ENCODE measurements around the gene IWS1. TPM values are rescaled to one million over a fixed set of nuclear protein-coding genes. Genes with fewer than 3 reads are reported as not detected.
A peak's percentile ranks its signal among the peaks of the same experiment; 100 is the strongest.
"Not testable (repeated sequence)": the region's sequence is repeated elsewhere in the genome, so short reads cannot be mapped to it uniquely, and the experiment has no call there.

IWS1 gene
- total RNA-seq, 2 donors from 2014 or later: 42.9 to 60.5 TPM

GRCh38 chr2:127564429-127565260 lies 38.4 kb upstream of the IWS1 start:
- H3K27ac Mint-ChIP-seq: peak overlapping the region; percentile 24 to 34
- H3K9me3 Mint-ChIP-seq: no peaks in the 10 kb centered on the region
- ATAC-seq (no peak), DNase-seq (ENCODE audit: low spot score in 2 of 2) (no peak)
- peaks cover 6 to 7% of the 10 kb centered on the region in 2 donors for H3K36me3 Mint-ChIP-seq

- peak overlapping the region; percentile 34 to 90 for H3K27ac Mint-ChIP-seq
- H3K36me3 Mint-ChIP-seq: peaks cover 6 to 7% of the 10 kb centered on the region in 2 donors
- DNase-seq (ENCODE audit: low spot score in 2 of 2) (peak in 1 of 2 donors; percentile 24), ATAC-seq (peak; percentile 93 to 97)
- H3K9me3 Mint-ChIP-seq: no peaks in the 10 kb centered on the region
Measured at GRCh38 chr2:127563458-127564428, 37.5 kb upstream of the IWS1 start.

- Mint-ChIP-seq H3K36me3 (peaks cover 6 to 7% of the 10 kb centered on the region in 2 donors), H3K9me3 (no peaks in the 10 kb centered on the region), H3K27ac (peak overlapping the region; percentile 5 to 34)
- DNase-seq (ENCODE audit: low spot score in 2 of 2): no peak
- no peak for ATAC-seq
Measured at GRCh38 chr2:127562936-127563335, 36.6 kb upstream of the IWS1 start.

- Mint-ChIP-seq H3K36me3 (peaks cover 7 to 18% of the 10 kb centered on the region in 2 donors), H3K27ac (no peak overlapping the region), H3K9me3 (peaks cover 8 to 14% of the 10 kb centered on the region in 2 donors)
- no peak for ATAC-seq
- no peak for DNase-seq (ENCODE audit: low spot score in 2 of 2)
Measured at GRCh38 chr2:127561371-127561770, 35.1 kb upstream of the IWS1 start.

- H3K36me3 Mint-ChIP-seq: peaks cover 7 to 18% of the 10 kb centered on the region in 2 donors
- DNase-seq (ENCODE audit: low spot score in 2 of 2) (no peak), ATAC-seq (no peak)
- peaks cover 8 to 14% of the 10 kb centered on the region in 2 donors for H3K9me3 Mint-ChIP-seq
- H3K27ac Mint-ChIP-seq: no peak overlapping the region
Measured at GRCh38 chr2:127560931-127561280, 34.6 kb upstream of the IWS1 start.

- DNase-seq (ENCODE audit: low spot score in 2 of 2) (no peak), ATAC-seq (no peak)
- peaks cover 7 to 18% of the 10 kb centered on the region in 2 donors for H3K36me3 Mint-ChIP-seq
- H3K9me3 Mint-ChIP-seq: peaks cover 8 to 14% of the 10 kb centered on the region in 2 donors
- no peak overlapping the region for H3K27ac Mint-ChIP-seq
Measured at GRCh38 chr2:127560201-127560930, 34.1 kb upstream of the IWS1 start.

GRCh38 chr2:127559454-127559853 lies 33.2 kb upstream of the IWS1 start:
- peaks cover 8 to 14% of the 10 kb centered on the region in 2 donors for H3K9me3 Mint-ChIP-seq

GRCh38 chr2:127558911-127559310 lies 32.6 kb upstream of the IWS1 start:
- DNase-seq (ENCODE audit: low spot score in 2 of 2) (no peak), ATAC-seq (no peak)
- no peak overlapping the region for H3K27ac Mint-ChIP-seq
- peaks cover 8 to 14% of the 10 kb centered on the region in 2 donors for H3K9me3 Mint-ChIP-seq
- peaks cover 7 to 18% of the 10 kb centered on the region in 2 donors for H3K36me3 Mint-ChIP-seq

More at GRCh38 chr2:127559454-127559853, 33.2 kb upstream of the IWS1 start:
- no peak for DNase-seq (ENCODE audit: low spot score in 2 of 2)
- peaks cover 7 to 18% of the 10 kb centered on the region in 2 donors for H3K36me3 Mint-ChIP-seq
- no peak overlapping the region for H3K27ac Mint-ChIP-seq
- no peak for ATAC-seq

- Mint-ChIP-seq H3K36me3 (peaks cover 0 to 12% of the 10 kb centered on the region in 2 donors), H3K27ac (no peak overlapping the region), H3K9me3 (peaks cover 8 to 14% of the 10 kb centered on the region in 2 donors)
- no peak for DNase-seq (ENCODE audit: low spot score in 2 of 2)
- no peak for ATAC-seq
Measured at GRCh38 chr2:127552846-127553245, 26.6 kb upstream of the IWS1 start.

GRCh38 chr2:127552336-127552735 lies 26.0 kb upstream of the IWS1 start:
- no peak for DNase-seq (ENCODE audit: low spot score in 2 of 2)
- no peak overlapping the region for H3K27ac Mint-ChIP-seq
- no peak for ATAC-seq
- H3K36me3 Mint-ChIP-seq: peaks cover 0 to 7% of the 10 kb centered on the region in 2 donors
- H3K9me3 Mint-ChIP-seq: peaks cover 8 to 9% of the 10 kb centered on the region in 2 donors

- H3K36me3 Mint-ChIP-seq: no peaks in the 10 kb centered on the region
Measured at GRCh38 chr2:127551221-127551930, 25.1 kb upstream of the IWS1 start.

GRCh38 chr2:127546797-127547196 lies 20.5 kb upstream of the IWS1 start:
- ATAC-seq: no peak
- H3K27ac Mint-ChIP-seq: no peak overlapping the region
- H3K9me3 Mint-ChIP-seq: peaks cover 0 to 3% of the 10 kb centered on the region in 2 donors
- H3K36me3 Mint-ChIP-seq: no peaks in the 10 kb centered on the region
- no peak for DNase-seq (ENCODE audit: low spot score in 2 of 2)

More at GRCh38 chr2:127551221-127551930, 25.1 kb upstream of the IWS1 start:
- ATAC-seq: no peak
- no peak overlapping the region for H3K27ac Mint-ChIP-seq
- DNase-seq (ENCODE audit: low spot score in 2 of 2): no peak
- peaks cover 0 to 3% of the 10 kb centered on the region in 2 donors for H3K9me3 Mint-ChIP-seq

GRCh38 chr2:127545796-127546195 lies 19.5 kb upstream of the IWS1 start:
- Mint-ChIP-seq H3K36me3 (no peaks in the 10 kb centered on the region), H3K9me3 (peaks cover 0 to 3% of the 10 kb centered on the region in 2 donors), H3K27ac (no peak overlapping the region)
- ATAC-seq (no peak), DNase-seq (ENCODE audit: low spot score in 2 of 2) (no peak)

- H3K9me3 Mint-ChIP-seq: peaks cover 0 to 3% of the 10 kb centered on the region in 2 donors
- no peaks in the 10 kb centered on the region for H3K36me3 Mint-ChIP-seq
- no peak overlapping the region for H3K27ac Mint-ChIP-seq
- DNase-seq (ENCODE audit: low spot score in 2 of 2): no peak
- no peak for ATAC-seq
Measured at GRCh38 chr2:127545189-127545588, 18.9 kb upstream of the IWS1 start.

- not testable (repeated sequence) for DNase-seq (ENCODE audit: low spot score in 2 of 2); H3K27ac Mint-ChIP-seq; ATAC-seq; H3K9me3 Mint-ChIP-seq; H3K36me3 Mint-ChIP-seq
Measured at GRCh38 chr2:127543013-127543501, 16.8 kb upstream of the IWS1 start.

GRCh38 chr2:127542231-127542630 lies 15.9 kb upstream of the IWS1 start:
- no peak for DNase-seq (ENCODE audit: low spot score in 2 of 2)
- ATAC-seq: no peak
- Mint-ChIP-seq H3K9me3 (peaks cover 0 to 3% of the 10 kb centered on the region in 2 donors), H3K27ac (no peak overlapping the region), H3K36me3 (no peaks in the 10 kb centered on the region)

Data from activated naive CD4-positive, alpha-beta T cell treated with anti-CD3 and anti-CD28 coated beads, Interleukin-2, amount 50 U/mL, for 72 hours (primary cell).